GOT3 (cell line): Measurements from ENCODE around the gene HHATL.
"Not testable (repeated sequence)": the region's sequence is repeated elsewhere in the genome, so short reads cannot be mapped to it uniquely, and the experiment has no call there.

Experiments used
- DNase-seq: peaks from one replicate; lab custom pipeline; 2025; ENCODE audit warnings: mixed read lengths; lab: John Stamatoyannopoulos, UW

The HHATL gene

GRCh38 chr3:42733501-42734262 lies 31.1 kb upstream of the HHATL start:
- DNase-seq = no peak

DNA sequence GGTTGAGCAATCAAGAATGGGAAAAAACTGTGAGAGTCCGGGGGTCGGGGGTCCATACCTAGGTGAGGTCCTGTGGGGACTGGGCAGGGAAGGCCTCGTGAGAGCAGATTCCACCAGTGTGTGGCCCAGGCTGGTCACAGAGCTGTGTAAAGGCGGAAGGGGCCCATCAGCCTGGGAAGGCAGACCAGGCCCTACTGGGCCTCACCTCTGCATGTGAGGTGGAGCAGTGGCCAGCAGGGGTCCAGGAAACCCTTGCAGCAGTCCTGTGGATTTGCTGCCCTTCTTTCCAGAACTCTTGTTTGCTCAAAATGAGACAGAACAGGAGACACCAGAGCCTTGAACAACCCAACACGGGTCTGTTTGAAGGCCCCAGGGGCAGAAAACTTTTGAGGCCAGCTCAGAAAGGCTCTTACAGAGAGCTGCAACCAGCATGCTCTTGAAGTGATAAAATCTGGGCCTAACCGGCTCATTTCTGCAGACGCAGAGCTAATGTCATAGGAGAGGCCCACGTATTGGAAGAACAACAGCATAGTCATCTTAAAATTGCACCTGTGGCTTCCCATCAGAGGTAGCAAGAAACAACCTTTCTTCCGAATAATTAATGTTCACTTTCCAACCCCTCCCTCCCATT lies 30.3 kb upstream of the HHATL start:
- DNase-seq = no peak

- no peak for DNase-seq
Measured at GRCh38 chr3:42732196-42732828, 29.7 kb upstream of the HHATL start.

DNA sequence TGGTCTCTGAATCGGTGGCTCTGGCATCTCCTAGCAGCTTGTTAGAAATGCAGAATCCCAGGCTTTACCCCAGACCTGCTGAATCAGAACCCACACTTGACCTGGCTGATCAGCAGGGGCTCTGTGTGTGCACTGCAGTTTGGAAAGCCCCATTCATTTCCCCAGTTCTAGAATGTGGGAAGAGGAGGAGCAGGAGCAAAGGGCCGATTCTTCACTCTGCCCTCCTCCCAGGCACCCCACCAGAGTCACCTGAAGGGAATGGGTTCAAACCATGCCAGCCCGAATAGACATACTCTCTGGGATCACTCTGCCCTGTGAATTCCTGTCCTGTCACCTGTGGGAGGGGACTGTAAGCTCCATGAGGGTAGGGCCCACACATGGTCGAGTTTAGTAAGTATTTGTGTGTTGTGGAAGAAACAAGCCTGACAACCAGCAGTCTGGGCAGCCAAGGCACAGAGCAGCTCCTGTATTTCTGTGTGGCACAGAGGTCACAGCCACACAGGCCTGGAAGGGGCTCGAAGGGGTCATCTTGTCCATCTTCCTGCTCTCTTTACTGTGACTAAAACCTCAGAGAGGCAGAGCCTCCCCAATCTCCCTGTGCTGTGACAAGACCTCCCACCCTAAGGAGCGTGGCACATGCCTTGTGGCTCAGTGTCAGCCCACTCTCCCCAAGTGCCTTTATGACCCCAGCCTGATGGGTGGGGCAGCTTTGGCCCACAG lies 29.0 kb upstream of the HHATL start:
- no peak for DNase-seq

DNA sequence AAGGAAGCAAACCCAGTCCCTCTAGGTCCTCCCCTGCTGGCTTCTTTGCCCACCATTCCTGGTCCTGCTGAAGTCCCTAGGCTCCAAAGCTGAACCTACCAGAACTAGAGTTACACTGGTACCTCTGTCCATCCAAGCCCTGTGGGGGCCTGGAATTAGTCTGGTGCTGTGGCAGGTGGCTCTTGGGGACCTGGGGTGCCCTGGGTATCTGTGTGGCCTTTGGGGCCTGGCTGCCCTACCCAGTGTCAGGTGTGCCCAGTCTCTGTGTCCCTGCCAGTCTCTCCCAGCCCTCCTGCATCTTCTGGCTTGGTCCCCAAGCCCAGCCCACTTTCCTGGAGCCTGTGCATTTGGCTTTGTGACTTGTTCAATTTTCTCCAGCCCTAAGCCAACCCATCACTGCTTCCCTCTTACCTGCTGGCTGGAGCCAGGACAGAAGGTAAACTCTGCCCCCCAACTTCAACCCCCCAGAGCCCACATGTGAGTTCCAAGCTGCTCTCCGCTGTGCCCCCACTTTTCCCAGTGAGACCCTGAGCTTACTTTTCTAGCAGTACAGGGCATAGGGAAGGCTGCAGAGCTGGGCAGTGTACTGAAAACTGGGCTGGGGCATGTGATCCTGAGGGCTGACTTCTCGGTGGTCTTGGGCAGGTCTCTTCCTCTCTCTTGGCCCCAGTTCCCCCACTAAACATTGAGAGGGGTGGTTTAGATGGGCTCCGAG lies 28.3 kb upstream of the HHATL start:
- DNase-seq = no peak

- DNase-seq = no peak
Measured at GRCh38 chr3:42730294-42730693, 27.7 kb upstream of the HHATL start.

GRCh38 chr3:42729404-42730145 lies 27.0 kb upstream of the HHATL start:
- no peak for DNase-seq

DNA sequence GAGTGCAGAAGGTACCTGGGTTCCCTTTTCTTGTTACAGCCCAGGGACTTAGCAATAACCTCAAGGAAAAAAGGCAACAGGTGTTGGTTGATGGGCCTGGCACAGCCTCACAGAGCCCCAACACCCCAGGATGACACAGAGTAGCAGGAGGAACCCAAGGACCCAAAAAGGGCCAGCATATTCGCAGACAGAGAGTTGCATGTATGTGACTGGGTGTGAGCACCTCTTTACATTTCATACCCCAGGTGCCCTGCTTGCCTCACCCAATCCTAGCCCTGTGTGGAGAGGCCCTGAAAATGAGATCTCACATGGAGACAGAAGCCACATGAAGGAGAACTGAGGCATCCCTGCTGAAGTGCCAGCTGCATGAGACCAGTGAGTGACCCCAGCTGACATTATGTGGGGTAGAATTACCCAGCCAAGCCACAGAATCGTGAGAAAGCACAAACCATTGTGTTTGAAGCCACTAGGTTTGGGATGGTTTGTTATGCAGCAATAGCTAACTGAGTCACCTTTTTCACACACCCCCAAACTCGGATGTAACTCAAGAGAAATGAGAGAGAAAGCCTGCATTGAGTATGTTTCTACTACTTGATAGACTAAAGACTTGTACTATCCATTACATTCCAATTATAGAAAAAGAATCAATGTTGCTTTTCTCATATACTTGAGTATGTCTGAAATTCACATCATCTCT lies 26.2 kb upstream of the HHATL start:
- DNase-seq = no peak

GRCh38 chr3:42728056-42728455 lies 25.5 kb upstream of the HHATL start:
- no peak for DNase-seq

- DNase-seq = no peak
Measured at GRCh38 chr3:42725454-42725853, 22.9 kb upstream of the HHATL start.

GRCh38 chr3:42723219-42723618 lies 20.6 kb upstream of the HHATL start:
- no peak for DNase-seq

DNA sequence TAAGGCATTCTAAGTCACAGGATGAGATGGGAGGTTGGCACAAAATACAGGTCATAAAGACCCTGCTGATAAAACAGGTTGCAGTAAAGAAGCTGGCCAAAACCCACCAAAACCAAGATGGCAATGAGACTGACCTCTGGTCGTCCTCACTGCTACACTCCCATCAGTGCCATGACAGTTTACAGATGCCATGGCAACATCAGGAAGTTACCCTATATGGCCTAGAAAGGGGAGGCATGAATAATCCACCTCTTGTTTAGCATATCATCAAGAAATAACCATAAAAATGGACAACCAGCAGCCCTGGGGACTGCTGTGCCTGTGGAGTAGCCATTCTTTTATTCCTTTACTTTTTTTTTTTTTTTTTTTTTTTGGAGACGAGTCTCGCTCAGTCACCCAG lies 19.8 kb upstream of the HHATL start:
- not testable (repeated sequence) for DNase-seq

DNA sequence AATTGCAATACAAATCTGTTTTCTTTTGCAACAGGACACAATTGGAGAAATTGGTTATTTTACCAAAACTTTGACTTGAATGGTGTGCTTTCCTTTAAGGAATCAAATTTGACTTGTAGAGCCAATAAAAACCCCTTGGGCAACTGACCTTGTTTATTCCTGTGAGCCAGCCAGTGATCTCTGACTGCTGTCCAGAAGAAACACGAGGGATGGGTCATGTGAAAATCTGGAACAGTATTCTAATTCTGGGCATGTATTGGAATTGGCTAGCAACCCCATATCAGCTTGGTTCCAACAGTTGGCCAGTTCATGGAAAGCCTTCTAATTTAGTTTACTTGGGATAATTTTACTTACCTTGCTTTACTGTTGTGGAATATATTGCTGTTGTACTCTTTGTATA lies 19.1 kb upstream of the HHATL start:
- DNase-seq = no peak

GRCh38 chr3:42720126-42720525 lies 17.5 kb upstream of the HHATL start:
- no peak for DNase-seq

GRCh38 chr3:42719002-42719401 lies 16.4 kb upstream of the HHATL start:
- no peak for DNase-seq

DNA sequence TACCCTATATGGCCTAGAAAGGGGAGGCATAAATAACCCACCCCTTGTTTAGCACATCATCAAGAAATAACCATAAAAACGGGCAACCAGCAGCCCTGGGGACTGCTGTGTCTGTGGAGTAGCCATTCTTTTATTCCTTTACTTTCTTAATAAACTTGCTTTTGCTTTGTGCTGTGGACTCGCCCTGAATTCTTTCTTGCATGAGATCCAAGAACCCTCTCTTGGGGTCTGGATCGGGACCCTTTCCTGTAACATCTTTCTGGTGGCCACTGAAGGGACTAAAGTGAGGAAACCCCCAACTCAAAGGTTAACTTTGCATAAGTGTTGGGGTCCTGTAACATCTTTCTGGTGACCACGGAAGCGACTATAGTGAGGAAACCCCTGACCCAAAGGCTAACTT lies 15.7 kb upstream of the HHATL start:
- no peak for DNase-seq

GRCh38 chr3:42717306-42717705 lies 14.7 kb upstream of the HHATL start:
- DNase-seq = no peak

DNA sequence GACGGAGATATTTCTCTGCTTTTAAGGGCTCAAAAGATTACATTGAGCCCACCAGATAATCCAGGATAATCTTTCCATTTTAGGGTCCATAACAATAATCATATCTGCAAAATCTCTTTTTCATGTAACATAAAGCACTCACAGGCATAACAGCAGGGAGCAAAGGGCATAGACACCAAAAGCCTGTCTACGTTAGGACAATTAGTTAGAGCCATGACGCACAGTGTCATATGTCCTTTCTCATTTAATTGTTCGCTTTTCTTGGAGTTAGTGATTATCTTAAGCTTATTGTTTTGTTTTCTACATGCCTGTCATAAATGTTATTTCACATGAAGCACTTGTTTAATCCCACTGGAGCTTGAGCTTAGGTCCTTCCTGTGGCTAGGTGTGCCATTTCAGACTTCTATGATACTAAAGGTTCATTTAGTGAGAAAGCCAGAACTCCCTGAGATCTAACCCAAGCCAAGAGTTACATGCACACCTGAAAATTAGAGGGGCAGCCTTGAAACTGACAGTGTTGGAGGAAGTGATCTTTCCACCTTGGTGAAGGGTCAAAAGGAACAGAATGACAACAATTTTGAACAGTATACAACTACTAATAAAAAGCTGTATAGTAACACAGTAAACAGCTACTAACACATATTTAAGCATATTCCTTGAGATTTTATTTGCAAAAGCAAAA lies 11.7 kb upstream of the HHATL start:
- no peak for DNase-seq

DNA sequence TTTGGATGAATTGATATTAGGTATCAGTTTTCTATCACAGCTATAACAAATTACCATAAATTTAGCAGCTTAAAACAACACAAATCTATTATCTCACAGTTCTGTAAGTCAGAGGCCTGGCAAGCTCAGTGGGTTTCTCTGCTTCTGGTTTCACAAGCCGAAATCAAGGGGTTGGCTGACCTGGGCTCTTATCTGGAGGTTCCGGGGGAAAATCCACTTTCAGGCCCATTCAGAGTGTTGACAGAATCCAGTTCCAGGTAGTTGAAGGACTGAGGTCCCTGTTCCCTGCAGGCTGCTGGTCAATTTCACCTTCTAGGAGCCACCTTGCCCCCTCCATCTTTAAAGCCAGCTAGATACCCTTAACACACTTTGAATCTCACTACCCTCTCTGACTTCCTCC lies 11.1 kb upstream of the HHATL start:
- no peak for DNase-seq
